Fibroblast of lung (primary cell): ENCODE results near the gene RABGAP1L.

ENCODE experiments used
- CTCF ChIP-seq, 2 donors: IDR thresholded peaks in 1 of 2; conservative IDR thresholded peaks in 1 of 2; 1 replicate in 1 of 2; 2 replicates in 1 of 2; pipeline ENCODE4 v1.5.1; 2011 to 2012; ENCODE audit warnings: low read length in 2 of 2, control low read depth in 1 of 2, inconsistent platforms in 1 of 2, low read depth in 1 of 2, mild to moderate bottlenecking in 1 of 2
- EZH2 ChIP-seq: IDR thresholded peaks from 2 replicates; pipeline ENCODE4 v1.5.1; 2012; ENCODE audit warnings: low read length, control low read depth, mild to moderate bottlenecking; ENCODE audit errors: missing control alignments

GRCh38 chr1:174671826-174672225 is 512.5 kb downstream of the RABGAP1L start:
- TF ChIP-seq CTCF (conservative IDR thresholded peaks at IDR 0.05 in 1 of 2, IDR thresholded peaks at IDR 0.05 in 1 of 2; ENCODE audit: low read depth in 1 of 2, low read length in 2 of 2) (no peak), EZH2 (no peak)
